GM12878 (cell line): ENCODE results near the gene PEX26. TPM values are rescaled to one million over a fixed set of nuclear protein-coding genes. Genes with fewer than 3 reads are reported as not detected.

ENCODE experiments used
- ATAC-seq: fragments of 200-7000 bp; cut with Tn5 transposase; 3 replicates; pipeline ENCODE4 v1.9.1; 2020; ENCODE audit warnings: mild to moderate bottlenecking, moderate library complexity
- BruUV-seq: library from RNA; stranded (reverse); fragments of 400-500 nt; replicated peaks from 2 replicates; lab custom pipeline; 2021; lab: Mats Ljungman, UMichigan
- CTCF ChIA-PET: fragments of 300-600 bp; sonication (Branson Sonifier 250); formaldehyde crosslinking; extraction: SDS; loops from one replicate; lab custom pipeline; 2021; ENCODE audit warnings: inconsistent platforms; lab: Yijun Ruan, JAX
- POLR2A ChIA-PET: fragments of 350-600 bp; formaldehyde crosslinking; extraction: SDS; loops from one replicate; lab custom pipeline; 2021; ENCODE audit warnings: inconsistent platforms; lab: Charles Lee
- RAD21 ChIA-PET: fragments of 300-600 bp; sonication (Branson Sonifier 250); formaldehyde crosslinking; loops from one replicate; lab custom pipeline; 2023; ENCODE audit warnings: antibody characterized with exemption; ENCODE audit not compliant: unreplicated experiment; lab: Charles Lee
- SMC1A ChIA-PET: fragments of 300-600 bp; sonication (Branson Sonifier 250); formaldehyde crosslinking; loops from one replicate; lab custom pipeline; 2023; ENCODE audit not compliant: unreplicated experiment, uncharacterized antibody; lab: Charles Lee
- DNase-seq: peaks from one replicate; pipeline ENCODE4 v3.0.0-alpha.2; 2011; ENCODE audit warnings: low read depth, low spot score
- FAIRE-seq: peaks from 3 replicates; lab custom pipeline; 2011; peaks lifted over from hg19 to GRCh38; lab: Jason Lieb, UNC
- H2AFZ ChIP-seq: 2 replicates; pipeline ENCODE4 v1.6.0; 2011; ENCODE audit warnings: low read depth, low read length, control low read depth; ENCODE audit not compliant: control insufficient read depth
- H3K27ac ChIP-seq: 2 replicates; pipeline ENCODE4 v1.5.1; 2011; ENCODE audit warnings: control low read depth; ENCODE audit not compliant: control insufficient read depth, insufficient read depth
- H3K27me3 ChIP-seq, 2 experiments: replicated peaks in 1 of 2; 2 replicates each; pipeline versions ENCODE4 v1.6.0 to v1.6.1; 2011; ENCODE audit warnings: low read length in 1 of 2; ENCODE audit not compliant: control insufficient read depth in 2 of 2, insufficient read depth in 2 of 2
- H3K36me3 ChIP-seq, 2 experiments: 2 replicates each; pipeline ENCODE4 v1.5.1; 2011; ENCODE audit warnings: low read length in 1 of 2; ENCODE audit not compliant: control insufficient read depth in 2 of 2, insufficient read depth in 2 of 2
- H3K4me1 ChIP-seq: 2 replicates; pipeline ENCODE4 v1.6.1; 2011; ENCODE audit warnings: mild to moderate bottlenecking, low read length, moderate library complexity, mixed read lengths; ENCODE audit not compliant: control insufficient read depth, insufficient read depth
- H3K4me2 ChIP-seq: 2 replicates; pipeline ENCODE4 v1.6.0; 2011; ENCODE audit warnings: control low read depth; ENCODE audit not compliant: control insufficient read depth, insufficient read depth
- H3K4me3 ChIP-seq: fragments of 200-600 bp; sonication (generic); 2 replicates; pipeline ENCODE4 v1.5.1; 2016
- H3K79me2 ChIP-seq: 2 replicates; pipeline ENCODE4 v1.6.0; 2011; ENCODE audit warnings: low read length; ENCODE audit not compliant: control insufficient read depth, insufficient read depth
- H3K9ac ChIP-seq: 2 replicates; pipeline ENCODE4 v1.8.0; 2011; ENCODE audit warnings: low read length, control low read depth, mixed read lengths; ENCODE audit not compliant: control insufficient read depth, insufficient read depth
- H3K9me3 ChIP-seq: replicated peaks from 3 replicates; pipeline ENCODE4 v1.5.1; 2011; ENCODE audit warnings: mild to moderate bottlenecking, low read length; ENCODE audit not compliant: control insufficient read depth, insufficient read depth
- H4K20me1 ChIP-seq: 2 replicates; pipeline ENCODE4 v1.6.0; 2011; ENCODE audit not compliant: control insufficient read depth, insufficient read depth
- ETV6 ChIP-seq, 2 experiments: fragments of 450-650 bp in 1 of 2; IDR thresholded peaks in 1 of 2; conservative IDR thresholded peaks in 1 of 2; 2 replicates each; pipeline ENCODE4 v1.6.1; 2014; ENCODE audit warnings: antibody characterized with exemption in 1 of 2, borderline replicate concordance in 1 of 2, low read depth in 1 of 2, mild to moderate bottlenecking in 1 of 2, moderate library complexity in 1 of 2
- GATAD2B ChIP-seq: fragments of 450-650 bp; conservative IDR thresholded peaks from 2 replicates; pipeline ENCODE4 v1.6.1; 2017; ENCODE audit warnings: low read depth, mild to moderate bottlenecking, moderate library complexity
- HDAC2 ChIP-seq: fragments of 200-600 bp; sonication (generic); IDR thresholded peaks from 2 replicates; pipeline ENCODE4 v1.6.1; 2017
- KDM1A ChIP-seq: fragments of 200-600 bp; sonication (generic); IDR thresholded peaks from 2 replicates; pipeline ENCODE4 v1.6.1; 2016; ENCODE audit warnings: borderline replicate concordance
- MEF2A ChIP-seq: IDR thresholded peaks from 2 replicates; pipeline ENCODE4 v1.6.1; 2011; ENCODE audit warnings: low read depth, mild to moderate bottlenecking, low read length, moderate library complexity; ENCODE audit not compliant: insufficient read depth
- MYC ChIP-seq: IDR thresholded peaks from 2 replicates; pipeline ENCODE4 v1.6.1; 2011; ENCODE audit warnings: mild to moderate bottlenecking, low read length, moderate library complexity, inconsistent platforms; ENCODE audit not compliant: insufficient read depth, insufficient replicate concordance, insufficient read length, severe bottlenecking
- NFIC ChIP-seq: IDR thresholded peaks from 2 replicates; pipeline ENCODE4 v1.6.1; 2012; ENCODE audit warnings: low read depth, mild to moderate bottlenecking, inconsistent platforms, low read length, moderate library complexity
- NFYB ChIP-seq: IDR thresholded peaks from 2 replicates; pipeline ENCODE4 v1.6.1; 2011; ENCODE audit warnings: low read depth, mild to moderate bottlenecking, low read length, improper control_type of control experiment, moderate library complexity; ENCODE audit not compliant: insufficient read depth
- NR2F1 ChIP-seq: fragments of 450-650 bp; conservative IDR thresholded peaks from 2 replicates; pipeline ENCODE4 v1.6.1; 2017; ENCODE audit warnings: mild to moderate bottlenecking
- POLR2AphosphoS5 ChIP-seq: IDR thresholded peaks from 2 replicates; pipeline ENCODE4 v1.6.1; 2011; ENCODE audit warnings: mild to moderate bottlenecking, low read length, inconsistent platforms
- SREBF1 ChIP-seq: IDR thresholded peaks from 2 replicates; pipeline ENCODE4 v1.6.1; 2012; ENCODE audit warnings: mild to moderate bottlenecking, low read length
- SREBF2 ChIP-seq: IDR thresholded peaks from 2 replicates; pipeline ENCODE4 v1.6.1; 2012; ENCODE audit warnings: mild to moderate bottlenecking, low read length
- STAT1 ChIP-seq: fragments of 450-650 bp; conservative IDR thresholded peaks from 2 replicates; pipeline ENCODE4 v1.6.1; 2014; ENCODE audit warnings: antibody characterized with exemption, mild to moderate bottlenecking
- WGBS: methylation state at CpG from one replicate; pipeline ENCODE4 v1.1.6; 2016; ENCODE audit warnings: low lambda C conversion rate; ENCODE audit not compliant: insufficient replicate concordance, insufficient coverage; ENCODE audit errors: missing lambda C conversion rate; 5-methylcytosine and 5-hydroxymethylcytosine counted together
- in situ Hi-C: fragments of 300-500 bp; cut with MboI; formaldehyde crosslinking; loops from 9 replicates; pipeline ENCODE4 v1.14.3; 2018; ENCODE audit warnings: mixed read lengths
- intact Hi-C: fragments of 100-400 bp; cut with micrococcal nuclease; formaldehyde crosslinking; loops from one replicate; pipeline ENCODE4 v1.14.2; 2022; ENCODE audit not compliant: unreplicated experiment
- polyA plus RNA-seq, 11 experiments: library from polyadenylated mRNA; depleted of rRNA in 4 of 11; unstranded in 6 of 11; stranded (reverse) in 5 of 11; fragments of >200 nt; fragmentation: Nextera tagmentation in 4 of 11; fragmentation: Illumina TruSeq in 1 of 11; extraction: Ambion mirVana in 4 of 11; extraction: Trizol in 1 of 11; gene quantifications; 1 replicate in 1 of 11; 2 replicates in 10 of 11; pipeline versions ENCODE4 v1.2.1 to v1.2.3, GENCODE V29; 2011 to 2016; ENCODE audit warnings: inconsistent platforms in 2 of 11, missing spikeins in 2 of 11, low read depth in 1 of 11
- total RNA-seq, 4 experiments: library from RNA; depleted of rRNA in 3 of 4; stranded (reverse); fragments of >200 nt in 3 of 4; fragmentation: Illumina TruSeq in 1 of 4; extraction: Trizol in 1 of 4; gene quantifications; 2 replicates each; pipeline versions ENCODE4 v1.2.1 to v1.2.3, GENCODE V29; 2013 to 2021
- TF ChIP-seq, protein P1 (sequence below): IDR thresholded peaks from 2 replicates; pipeline ENCODE4 v1.6.1; 2012; ENCODE audit warnings: mild to moderate bottlenecking, low read depth, low read length
- TF ChIP-seq, protein P2 (sequence below): IDR thresholded peaks from 2 replicates; pipeline ENCODE4 v1.6.1; 2012; ENCODE audit warnings: low read length, inconsistent platforms
- TF ChIP-seq, protein P3 (sequence below): IDR thresholded peaks from 2 replicates; pipeline ENCODE4 v1.6.1; 2011; ENCODE audit warnings: borderline replicate concordance, low read depth, mild to moderate bottlenecking, moderate library complexity, mixed read lengths, low read length; ENCODE audit not compliant: insufficient read depth; ENCODE audit errors: extremely low read length

The PEX26 gene
- total and polyA plus RNA-seq, 10 of the 15 experiments (the other 5 are each of a cell fraction or from before 2014, with no cell fraction given), result 0.79 to 50.8 (median 22.4) TPM

DNA sequence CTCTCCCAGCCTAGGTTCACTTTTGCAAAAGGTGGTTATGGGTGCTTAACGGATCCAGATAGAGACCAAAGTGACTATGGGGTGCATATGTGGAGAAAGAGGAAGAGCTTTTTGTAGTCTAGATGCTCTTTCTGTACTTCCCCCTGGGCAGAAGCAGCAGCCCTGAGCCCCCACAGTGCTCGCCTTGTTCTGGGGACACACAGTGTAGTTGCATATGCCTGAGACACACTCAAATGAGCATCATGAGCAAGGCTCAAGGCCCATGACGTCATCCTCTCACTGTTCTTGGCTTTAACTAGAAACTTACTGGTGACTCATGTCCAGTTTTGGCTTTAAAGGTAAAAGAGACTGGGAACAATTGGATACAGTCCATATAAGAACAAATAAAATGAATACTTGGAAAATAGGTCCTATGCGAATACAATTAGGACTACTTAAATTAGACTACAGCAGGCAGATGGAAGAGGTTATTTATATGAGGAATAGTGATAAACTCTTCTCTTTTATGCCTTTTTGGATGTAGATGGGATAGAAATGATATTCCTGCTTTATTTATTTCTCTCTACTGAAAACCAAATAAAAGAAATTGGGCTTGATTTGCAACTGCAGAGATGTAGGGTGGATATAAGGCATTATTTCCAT, 20.1 kb upstream of the PEX26 start:
- peak overlapping the region; percentile 70 for H3K4me2 ChIP-seq
- FAIRE-seq (no peak), DNase-seq (peak; percentile 68), ATAC-seq (peak; percentile 84)
- ChIA-PET SMC1A (interaction anchor here (0.6 to 6.2 kb wide), 16 partner anchors 11 to 277 kb away, joined by 3 to 86 read pairs (median 5); partner anchors contain the start of genes MICAL3 and PEX26), POLR2A (interaction anchor here (0.6 to 4.2 kb wide), 12 partner anchors 8 to 258 kb away, joined by 3 to 27 read pairs (median 6); partner anchors contain the start of gene PEX26), RAD21 (interaction anchor here (0.6 to 5.2 kb wide), 16 partner anchors 8 to 284 kb away, joined by 3 to 78 read pairs (median 8); partner anchors contain the start of genes MICAL3 and PEX26), CTCF (interaction anchor here (0.6 to 7.6 kb wide), 7 partner anchors 15 to 261 kb away, joined by 3 to 75 read pairs (median 5); partner anchors contain the start of genes MICAL3 and PEX26)
- BruUV-seq, result no TSS peak
- intact Hi-C loops, result loop anchor here (1.0 kb wide), 1 partner anchor 56 kb away; no protein-coding TSS in a partner anchor
- 35% methylated on average over 4 of the region's 4 CpGs for WGBS
- H3K79me2 ChIP-seq, result no peaks in the 10 kb centered on the region
- no peaks in the 10 kb centered on the region for H4K20me1 ChIP-seq
- no peaks in the 10 kb centered on the region for H3K9me3 ChIP-seq
- H3K9ac ChIP-seq, result 0 out of 2 replicates have a peak overlapping the region, but pooled peaks have one; percentile 28
- peaks cover 30% of the 10 kb centered on the region for H3K4me1 ChIP-seq
- H3K4me3 ChIP-seq, result peak overlapping the region; percentile 48; the same call in 1 of the 2 replicates
- H3K36me3 ChIP-seq, result no peaks in the 10 kb centered on the region
- H2AFZ ChIP-seq, result no peak overlapping the region
- in situ Hi-C loops, result no loop called here
- H3K27ac ChIP-seq, result peak overlapping the region; percentile 49; the same call in 1 of the 2 replicates
- H3K27me3 ChIP-seq, result no peaks in the 10 kb centered on the region
- no peak for TF ChIP-seq NR2F1
- no peak for TF ChIP-seq SREBF1
- TF ChIP-seq MEF2A, result 0 out of 2 replicates have a peak, but pooled peaks have one; percentile 11
- no peak for TF ChIP-seq STAT1
- TF ChIP-seq, protein P1, sequence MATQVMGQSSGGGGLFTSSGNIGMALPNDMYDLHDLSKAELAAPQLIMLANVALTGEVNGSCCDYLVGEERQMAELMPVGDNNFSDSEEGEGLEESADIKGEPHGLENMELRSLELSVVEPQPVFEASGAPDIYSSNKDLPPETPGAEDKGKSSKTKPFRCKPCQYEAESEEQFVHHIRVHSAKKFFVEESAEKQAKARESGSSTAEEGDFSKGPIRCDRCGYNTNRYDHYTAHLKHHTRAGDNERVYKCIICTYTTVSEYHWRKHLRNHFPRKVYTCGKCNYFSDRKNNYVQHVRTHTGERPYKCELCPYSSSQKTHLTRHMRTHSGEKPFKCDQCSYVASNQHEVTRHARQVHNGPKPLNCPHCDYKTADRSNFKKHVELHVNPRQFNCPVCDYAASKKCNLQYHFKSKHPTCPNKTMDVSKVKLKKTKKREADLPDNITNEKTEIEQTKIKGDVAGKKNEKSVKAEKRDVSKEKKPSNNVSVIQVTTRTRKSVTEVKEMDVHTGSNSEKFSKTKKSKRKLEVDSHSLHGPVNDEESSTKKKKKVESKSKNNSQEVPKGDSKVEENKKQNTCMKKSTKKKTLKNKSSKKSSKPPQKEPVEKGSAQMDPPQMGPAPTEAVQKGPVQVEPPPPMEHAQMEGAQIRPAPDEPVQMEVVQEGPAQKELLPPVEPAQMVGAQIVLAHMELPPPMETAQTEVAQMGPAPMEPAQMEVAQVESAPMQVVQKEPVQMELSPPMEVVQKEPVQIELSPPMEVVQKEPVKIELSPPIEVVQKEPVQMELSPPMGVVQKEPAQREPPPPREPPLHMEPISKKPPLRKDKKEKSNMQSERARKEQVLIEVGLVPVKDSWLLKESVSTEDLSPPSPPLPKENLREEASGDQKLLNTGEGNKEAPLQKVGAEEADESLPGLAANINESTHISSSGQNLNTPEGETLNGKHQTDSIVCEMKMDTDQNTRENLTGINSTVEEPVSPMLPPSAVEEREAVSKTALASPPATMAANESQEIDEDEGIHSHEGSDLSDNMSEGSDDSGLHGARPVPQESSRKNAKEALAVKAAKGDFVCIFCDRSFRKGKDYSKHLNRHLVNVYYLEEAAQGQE, result no peak
- TF ChIP-seq ETV6 (conservative IDR thresholded peaks at IDR 0.05 in 1 of 2, IDR thresholded peaks at IDR 0.05 in 1 of 2; ENCODE audit: borderline replicate concordance in 1 of 2, low read depth in 1 of 2), result no peak
- TF ChIP-seq MYC, result no peak
- TF ChIP-seq KDM1A, result no peak
- no peak for TF ChIP-seq NFYB
- no peak for TF ChIP-seq SREBF2
- no peak for TF ChIP-seq NFIC
- TF ChIP-seq POLR2AphosphoS5, result no peak
- TF ChIP-seq, protein P2, sequence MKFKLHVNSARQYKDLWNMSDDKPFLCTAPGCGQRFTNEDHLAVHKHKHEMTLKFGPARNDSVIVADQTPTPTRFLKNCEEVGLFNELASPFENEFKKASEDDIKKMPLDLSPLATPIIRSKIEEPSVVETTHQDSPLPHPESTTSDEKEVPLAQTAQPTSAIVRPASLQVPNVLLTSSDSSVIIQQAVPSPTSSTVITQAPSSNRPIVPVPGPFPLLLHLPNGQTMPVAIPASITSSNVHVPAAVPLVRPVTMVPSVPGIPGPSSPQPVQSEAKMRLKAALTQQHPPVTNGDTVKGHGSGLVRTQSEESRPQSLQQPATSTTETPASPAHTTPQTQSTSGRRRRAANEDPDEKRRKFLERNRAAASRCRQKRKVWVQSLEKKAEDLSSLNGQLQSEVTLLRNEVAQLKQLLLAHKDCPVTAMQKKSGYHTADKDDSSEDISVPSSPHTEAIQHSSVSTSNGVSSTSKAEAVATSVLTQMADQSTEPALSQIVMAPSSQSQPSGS, result peak; percentile 77
- TF ChIP-seq, protein P3, sequence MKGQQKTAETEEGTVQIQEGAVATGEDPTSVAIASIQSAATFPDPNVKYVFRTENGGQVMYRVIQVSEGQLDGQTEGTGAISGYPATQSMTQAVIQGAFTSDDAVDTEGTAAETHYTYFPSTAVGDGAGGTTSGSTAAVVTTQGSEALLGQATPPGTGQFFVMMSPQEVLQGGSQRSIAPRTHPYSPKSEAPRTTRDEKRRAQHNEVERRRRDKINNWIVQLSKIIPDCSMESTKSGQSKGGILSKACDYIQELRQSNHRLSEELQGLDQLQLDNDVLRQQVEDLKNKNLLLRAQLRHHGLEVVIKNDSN, result no peak
- TF ChIP-seq GATAD2B, result no peak
- no peak for TF ChIP-seq HDAC2
